GM19324 (cell line): Measurements from ENCODE around the gene SFI1.
"Not testable (repeated sequence)": the region's sequence is repeated elsewhere in the genome, so short reads cannot be mapped to it uniquely, and the experiment has no call there.

Source experiments
- ATAC-seq: cut with Tn5 transposase; IDR thresholded peaks from one replicate; pipeline ENCODE4 v1.9.1; 2021; ENCODE audit warnings: mild to moderate bottlenecking, moderate library complexity; ENCODE audit not compliant: unreplicated experiment, low FRiP score

The SFI1 gene

DNA sequence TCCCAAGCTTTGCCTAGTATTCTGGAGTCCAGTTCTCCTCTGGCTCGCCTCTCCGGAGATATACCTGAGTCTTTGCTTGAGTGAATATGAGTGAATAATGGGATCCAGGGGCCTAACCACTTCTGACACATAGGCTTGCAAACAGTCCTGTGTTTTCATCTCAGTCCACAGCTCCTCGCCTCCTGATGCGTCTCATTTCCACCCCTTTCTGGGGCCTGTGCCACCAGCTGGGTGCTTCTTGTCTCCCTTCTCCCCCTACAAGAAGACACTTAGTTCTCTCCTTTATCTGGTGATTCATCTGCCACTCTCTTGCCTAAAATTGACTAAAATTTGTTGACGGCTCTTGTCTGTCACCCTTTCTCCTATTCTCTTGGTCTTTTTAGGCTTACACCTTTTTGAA lies 44.6 kb downstream of the SFI1 start:
- ATAC-seq = no peak

DNA sequence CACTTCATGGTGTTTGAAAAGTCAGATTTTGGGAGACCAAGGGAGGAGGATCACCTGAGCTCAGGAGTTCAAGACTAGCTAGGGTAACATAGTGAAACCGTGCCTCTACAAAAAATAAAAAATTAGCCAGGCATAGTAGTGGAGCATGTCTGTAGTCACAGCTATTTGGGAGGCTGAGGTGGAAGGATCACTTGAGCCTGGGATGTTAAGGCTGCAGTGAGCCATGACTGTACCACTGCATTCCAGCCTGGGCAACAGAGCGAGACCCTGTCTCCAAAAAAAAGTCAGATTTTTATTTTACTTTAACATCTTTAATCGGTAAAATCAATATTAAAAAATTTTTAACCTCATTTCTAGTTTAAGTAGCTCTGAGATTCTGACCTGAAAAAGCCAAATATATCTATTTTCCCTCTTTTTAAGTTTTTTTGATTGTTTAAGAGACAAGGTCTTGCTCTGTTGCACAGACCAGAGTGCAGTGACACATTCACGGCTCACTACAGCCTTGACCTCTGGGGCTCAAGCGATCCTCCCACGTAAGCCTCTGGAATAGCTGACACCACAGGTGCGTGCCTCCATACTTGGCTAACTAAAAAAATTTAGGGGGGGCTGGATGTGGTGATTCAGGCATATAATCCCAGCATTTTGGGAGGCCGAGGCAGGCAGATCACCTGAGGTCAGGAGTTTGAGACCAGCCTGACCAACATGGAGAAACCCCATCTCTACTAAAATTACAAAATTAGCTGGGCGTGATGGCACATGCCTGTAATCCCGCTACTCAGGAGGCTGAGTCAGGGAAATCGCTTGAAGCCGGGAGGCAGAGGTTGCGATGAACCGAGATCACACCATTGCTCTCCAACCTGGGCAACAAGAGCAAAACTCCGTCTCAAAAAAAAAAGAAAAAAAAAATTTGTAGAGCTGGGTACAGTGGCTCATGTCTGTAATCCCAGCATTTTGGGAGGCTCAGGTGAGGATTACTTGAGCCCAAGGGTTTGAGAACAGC lies 48.4 kb downstream of the SFI1 start:
- no peak for ATAC-seq

DNA sequence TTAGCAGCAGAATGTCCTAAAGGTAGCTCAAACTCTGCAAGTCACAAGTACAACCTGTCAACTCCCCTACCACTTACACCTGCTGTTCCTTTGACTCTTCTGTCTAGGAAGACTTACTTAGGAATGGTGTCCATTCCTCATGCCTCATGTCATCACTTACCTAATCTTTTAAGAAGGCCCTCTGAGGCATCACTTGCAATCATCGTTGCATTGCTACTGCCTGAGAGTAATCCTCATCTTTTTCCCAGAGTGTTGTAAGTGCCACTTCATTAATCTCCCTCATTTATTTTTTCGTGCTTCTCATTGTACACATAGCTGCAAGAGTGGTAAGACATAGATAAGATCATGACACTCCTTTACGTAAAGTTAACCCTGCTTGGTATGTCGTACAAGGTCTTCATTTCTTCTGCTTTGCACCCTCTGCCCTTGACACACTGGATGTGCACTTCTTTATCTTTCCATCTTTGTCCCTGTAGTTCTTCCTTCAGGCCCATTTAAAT lies 54.6 kb downstream of the SFI1 start:
- ATAC-seq = no peak

DNA sequence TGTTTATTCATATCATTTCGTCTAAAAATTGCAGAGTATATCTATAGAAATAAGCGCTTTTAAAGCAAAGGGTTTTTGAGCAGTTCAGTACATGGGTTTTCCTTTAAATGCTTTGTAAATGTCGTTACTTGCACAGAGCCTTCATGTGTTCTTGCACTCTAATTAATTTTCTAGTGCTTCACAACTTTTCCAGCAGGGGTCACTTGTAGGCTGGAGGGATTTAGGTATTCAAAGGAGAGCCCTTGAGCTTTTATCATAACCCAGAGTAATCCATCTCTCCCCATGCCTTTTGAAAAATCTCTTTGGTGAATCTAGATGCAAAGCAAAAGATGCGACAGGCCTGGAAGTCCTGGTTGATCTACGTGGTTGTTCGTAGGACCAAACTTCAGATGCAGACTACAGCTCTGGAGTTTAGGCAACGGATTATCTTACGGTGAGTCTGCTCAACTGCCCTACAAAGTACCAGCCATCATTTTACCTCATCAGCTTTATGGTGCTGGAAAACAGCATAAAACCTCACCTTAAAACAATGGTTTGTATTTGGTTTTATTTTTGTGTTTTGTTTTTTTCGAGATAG lies 60.4 kb downstream of the SFI1 start:
- no peak for ATAC-seq

DNA sequence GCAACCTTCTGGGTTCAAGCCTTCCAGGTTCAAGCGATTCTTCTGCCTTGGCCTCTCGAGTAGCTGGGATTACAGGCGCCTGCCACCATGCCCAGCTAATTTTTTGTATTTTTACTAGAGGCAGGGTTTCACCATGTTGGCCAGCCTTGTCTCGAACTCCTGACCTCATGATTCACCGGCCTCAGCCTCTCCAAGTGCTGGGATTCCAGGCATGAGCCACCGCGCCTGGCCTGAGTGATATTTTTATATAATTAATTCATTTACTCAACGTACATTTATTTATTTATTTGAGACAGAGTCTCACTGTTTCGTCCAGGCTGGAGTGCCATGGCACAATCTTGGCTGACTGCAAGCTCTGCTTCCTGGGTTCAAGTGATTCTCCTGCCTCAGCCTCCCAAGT lies 62.2 kb downstream of the SFI1 start:
- ATAC-seq = not testable (repeated sequence)

DNA sequence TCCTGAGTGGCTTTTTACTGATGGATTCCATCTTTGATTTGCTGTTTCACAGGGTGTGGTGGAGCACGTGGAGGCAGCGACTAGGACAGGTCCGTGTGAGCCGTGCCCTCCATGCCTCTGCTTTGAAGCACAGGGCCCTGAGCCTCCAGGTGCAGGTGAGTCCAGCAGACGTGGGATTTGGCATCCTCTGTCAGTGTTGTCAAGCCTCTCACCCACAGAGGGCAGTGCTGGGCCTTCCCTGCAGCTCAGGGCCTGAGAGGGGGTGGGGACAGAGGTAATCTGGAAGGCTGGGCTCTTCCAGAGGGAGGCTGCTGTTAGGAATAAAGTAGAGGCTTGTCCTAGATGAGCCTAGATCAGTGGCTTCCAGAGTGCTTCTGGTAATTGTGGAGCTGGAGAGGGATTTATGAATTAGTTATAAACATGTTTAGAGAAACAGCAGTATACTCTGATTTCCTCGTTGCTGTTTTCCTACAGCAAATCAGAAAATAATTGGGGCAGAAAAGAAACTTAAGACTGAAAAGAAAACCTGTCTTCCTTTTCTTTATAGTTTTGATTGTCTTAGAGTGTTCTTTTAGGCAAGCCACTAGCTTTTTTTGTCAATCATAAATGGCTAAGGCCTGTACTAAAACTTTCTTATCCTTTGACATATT lies 65.0 kb downstream of the SFI1 start:
- ATAC-seq = no peak

DNA sequence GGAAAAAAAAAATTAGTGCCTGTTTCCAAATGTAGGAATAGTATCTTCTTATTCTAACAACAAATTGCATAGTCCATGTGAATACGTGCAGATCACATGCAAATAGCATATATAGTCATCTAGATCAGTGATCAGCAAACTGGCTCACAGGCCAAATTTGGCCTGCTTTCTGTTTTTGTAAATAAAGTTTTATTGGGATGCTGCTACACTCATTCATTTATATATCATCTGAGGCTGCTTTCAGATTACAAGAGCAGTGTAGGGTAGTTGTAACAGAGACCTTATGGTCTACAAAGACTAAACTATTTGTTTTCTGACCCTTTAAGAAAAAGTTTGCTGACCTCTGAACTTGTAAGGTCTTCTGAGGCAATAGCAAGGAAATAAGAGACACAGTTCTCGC lies 65.6 kb downstream of the SFI1 start:
- ATAC-seq = no peak

DNA sequence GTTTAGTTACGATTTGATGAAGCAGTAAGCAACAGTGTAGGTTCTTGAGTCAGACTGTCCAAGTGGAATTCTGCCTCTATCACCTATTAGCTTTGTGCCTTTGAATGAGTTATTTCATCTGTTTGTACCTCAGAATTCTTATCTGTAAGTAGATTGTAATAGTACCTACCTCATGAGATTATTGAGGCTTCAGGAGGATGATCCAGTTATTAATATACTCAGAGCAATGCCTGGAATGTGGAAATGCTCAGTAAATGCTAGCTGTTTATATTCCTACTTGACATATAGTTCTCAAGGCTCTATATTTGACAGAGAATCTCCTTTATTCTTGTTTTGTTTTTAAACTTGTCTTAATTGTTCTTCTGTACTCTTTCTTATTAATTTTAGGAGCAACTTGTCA lies 70.1 kb downstream of the SFI1 start:
- ATAC-seq = no peak

DNA sequence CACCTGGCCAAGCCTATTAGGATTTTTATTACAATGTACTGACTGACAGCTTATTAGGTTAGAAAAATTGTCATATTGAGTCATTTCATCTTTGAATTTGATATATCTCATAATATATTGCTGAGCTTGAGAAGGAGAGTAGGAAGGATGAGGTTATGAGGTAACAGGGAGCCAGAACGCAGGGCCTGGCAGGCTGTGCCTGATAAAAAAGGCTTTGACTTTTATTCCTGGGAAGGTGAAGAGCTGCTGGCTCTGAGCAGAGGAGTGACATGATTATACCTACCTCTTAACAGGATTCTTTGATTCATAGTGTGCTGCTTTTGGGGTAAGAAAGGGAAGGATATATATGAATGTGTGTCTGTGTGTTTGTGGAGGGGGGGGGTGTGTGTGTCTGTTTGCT lies 70.9 kb downstream of the SFI1 start:
- ATAC-seq = no peak

DNA sequence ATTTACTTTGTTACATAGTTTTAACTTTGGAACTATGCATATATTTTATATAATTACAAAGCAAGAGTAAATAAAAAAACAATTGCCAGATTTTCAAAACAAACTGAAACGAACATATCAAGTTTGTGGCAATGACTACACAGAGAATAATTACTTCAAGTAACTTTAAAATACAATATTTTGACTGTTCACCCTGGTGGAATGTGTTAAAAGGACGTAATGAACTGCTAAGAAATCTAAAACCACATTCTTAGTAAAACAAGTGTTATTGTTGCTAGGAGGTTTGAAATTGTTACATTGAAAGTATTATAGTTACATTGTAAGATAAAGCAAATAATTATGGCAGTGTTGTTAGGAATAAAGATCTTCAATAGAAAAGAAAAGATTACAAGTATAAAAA lies 71.4 kb downstream of the SFI1 start:
- ATAC-seq = no peak

DNA sequence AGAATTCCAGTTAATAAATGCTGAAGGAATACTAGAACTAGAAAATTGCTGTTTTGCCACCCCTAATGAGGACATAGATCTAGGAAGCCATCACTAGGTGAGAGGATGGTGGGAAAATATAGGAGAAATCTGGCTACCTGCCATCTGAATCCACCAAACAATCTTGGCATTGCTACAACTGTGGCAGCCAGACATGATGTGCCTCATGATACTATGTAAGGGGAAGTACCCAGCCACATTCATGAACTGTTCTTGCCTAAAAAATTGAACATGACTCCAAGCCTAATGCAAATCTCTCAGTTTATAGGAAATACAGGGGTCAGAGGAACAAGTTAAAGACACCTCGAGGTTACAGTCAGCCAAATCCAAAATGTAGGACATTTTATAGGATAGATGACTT lies 72.8 kb downstream of the SFI1 start:
- ATAC-seq = no peak

DNA sequence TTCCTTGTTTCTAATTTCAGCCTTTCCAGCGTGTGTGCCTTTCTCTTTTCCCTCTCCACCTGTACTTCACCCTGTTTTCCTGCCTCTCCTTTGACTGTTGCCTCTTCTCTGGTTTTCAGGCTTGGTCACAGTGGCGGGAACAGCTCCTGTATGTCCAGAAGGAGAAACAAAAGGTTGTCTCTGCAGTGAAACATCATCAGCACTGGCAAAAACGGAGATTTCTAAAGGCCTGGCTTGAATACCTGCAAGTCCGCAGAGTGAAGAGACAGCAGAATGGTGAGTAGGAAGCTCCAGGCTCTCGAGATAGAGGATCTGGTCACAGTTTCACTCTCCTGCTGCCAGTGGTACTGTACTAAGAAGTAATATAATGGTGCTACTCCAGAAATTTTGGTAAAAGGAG lies 76.6 kb downstream of the SFI1 start:
- ATAC-seq = no peak

DNA sequence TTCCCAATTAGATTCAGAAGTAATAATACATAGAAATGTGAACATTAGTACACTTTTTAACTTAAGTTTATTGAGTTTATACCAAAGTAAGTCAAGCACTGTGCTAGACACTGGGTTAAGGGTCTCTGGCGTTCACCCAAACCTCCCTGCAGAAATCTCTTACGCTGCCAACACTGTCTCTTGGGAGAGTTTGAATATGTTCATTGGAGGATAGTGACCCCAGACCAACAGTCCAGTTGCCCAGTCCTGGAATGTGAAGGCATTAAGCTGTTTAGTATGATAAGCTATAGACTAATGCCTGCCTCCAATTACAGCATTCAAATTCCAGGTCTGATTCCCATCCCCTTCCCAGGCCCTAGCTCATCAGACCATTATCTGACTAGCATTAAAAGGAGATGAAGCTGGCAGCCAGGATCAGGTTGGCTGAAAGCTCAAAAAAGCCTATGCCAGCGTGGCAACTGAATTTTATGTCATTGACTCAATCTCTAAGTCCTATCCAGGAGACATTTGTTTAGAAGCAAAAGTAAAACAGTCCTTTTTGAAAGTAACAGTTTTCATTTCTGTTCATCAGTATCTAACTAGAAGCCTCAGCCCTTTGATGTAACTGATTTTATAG lies 77.8 kb downstream of the SFI1 start:
- ATAC-seq = no peak

DNA sequence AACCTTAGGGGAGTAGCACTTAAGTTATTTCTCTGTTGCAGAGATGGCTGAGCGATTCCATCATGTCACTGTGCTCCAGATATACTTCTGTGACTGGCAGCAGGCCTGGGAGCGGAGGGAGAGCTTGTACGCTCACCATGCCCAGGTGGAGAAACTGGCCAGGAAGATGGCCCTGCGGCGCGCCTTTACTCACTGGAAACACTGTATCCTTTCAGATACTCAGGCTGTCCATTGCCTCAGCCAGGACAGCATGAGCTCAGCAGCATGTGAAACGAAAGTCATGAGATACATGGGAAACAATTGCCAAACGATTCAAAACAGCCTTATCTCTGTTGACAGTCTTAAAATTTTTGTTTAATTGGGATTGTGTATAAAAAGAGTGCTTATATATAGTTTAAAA lies 78.9 kb downstream of the SFI1 start:
- ATAC-seq = no peak

DNA sequence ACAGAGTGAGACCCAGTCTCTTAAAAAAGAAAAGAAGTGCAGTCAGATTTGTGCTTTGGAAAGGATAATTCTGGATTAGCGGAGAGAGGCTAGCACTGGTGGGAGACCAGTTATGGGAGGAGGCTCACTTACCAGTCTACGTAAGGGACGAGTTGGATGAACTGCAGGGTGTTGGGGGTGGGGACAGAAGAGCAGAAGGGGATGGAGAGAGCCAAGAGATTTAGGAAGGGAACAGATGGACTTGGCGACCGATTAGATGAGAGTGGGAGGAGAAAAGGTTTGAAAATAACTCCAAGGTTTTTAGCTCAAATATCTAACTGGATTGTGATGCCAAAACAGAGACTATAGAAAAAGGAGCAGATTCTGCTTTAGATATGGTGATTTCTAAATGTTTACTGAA lies 81.4 kb downstream of the SFI1 start:
- no peak for ATAC-seq

DNA sequence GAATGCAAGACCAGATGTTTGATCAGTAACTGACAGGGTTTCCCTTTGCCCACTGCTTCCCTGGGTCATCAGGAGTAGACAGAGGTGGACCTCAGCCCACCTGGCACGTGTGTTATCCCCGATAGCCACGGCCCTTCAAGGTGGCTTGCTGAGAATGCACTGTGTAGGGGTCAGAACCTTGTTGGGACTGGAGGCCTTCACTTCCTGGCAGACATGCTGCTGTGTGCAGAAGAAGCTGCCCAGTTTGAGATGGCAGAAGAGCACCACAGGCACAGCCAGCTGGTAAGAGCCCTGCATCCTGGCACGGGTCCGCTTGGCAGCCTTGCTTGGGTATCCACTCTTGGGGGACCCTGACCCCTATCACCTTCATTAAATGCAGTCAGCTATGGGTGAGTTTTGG lies 81.8 kb downstream of the SFI1 start:
- no peak for ATAC-seq

DNA sequence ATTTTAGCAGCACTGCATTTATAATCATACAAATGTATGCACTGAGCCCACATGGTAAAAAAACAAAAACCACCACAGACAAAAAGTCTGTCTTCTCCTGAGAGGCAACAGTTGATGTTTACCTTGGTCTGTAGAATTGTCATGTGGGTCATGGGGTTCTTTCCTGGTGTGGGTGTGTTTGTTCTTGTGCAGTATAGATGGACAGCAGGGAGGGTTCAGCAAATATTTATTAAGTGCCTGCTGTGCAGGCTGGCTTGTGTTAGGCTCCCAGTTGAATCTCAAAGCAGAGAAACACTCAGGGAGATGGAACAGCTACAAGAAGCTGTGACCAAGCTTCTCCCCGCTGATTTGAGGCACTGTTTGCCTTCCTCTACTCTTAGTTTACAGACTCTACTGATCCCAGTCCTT lies 83.5 kb downstream of the SFI1 start:
- ATAC-seq = no peak

DNA sequence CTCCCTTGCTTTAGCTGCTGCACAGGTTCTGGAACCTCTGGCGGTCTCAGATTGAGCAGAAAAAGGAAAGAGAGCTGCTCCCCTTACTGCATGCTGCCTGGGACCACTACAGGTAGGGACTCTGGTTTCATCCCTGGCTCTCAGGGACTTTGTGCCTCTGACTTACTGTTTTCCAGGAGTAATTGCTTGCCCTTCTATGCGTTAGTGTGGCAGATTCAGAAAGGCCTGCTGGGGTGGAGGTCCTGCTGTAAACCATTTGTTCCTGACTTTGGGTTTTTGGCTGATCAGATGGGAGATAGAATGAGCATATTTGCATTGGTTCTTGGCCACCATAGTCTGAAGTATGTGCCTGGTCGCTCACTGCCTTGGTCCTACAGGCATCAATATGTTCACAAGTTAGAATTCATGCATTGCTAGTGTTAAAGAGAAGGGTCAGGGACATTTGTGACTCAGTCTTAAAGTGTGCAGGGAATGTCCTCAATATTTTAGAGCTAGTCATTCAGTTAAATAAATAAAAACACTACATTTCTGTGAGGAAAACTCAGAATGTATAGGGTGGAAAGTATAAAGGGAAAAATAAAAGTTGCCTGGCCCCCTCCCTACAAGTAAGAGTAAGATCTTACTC lies 87.6 kb downstream of the SFI1 start:
- no peak for ATAC-seq

DNA sequence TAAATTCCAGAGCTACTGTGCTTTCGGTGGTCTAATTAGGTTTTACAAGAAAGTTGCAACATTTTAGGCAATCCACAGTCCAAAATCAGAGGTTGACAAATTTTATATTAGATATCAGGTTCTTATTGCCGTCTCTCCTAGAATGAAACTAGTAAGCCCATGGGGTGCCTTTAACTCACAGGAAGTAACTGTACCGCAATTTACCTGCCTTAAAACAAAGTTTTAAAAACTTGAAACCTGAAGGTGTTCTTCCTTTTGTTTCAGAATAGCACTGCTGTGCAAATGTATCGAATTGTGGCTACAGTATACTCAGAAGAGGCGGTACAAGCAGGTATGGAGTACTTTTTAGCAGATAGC lies 88.4 kb downstream of the SFI1 start:
- no peak for ATAC-seq

DNA sequence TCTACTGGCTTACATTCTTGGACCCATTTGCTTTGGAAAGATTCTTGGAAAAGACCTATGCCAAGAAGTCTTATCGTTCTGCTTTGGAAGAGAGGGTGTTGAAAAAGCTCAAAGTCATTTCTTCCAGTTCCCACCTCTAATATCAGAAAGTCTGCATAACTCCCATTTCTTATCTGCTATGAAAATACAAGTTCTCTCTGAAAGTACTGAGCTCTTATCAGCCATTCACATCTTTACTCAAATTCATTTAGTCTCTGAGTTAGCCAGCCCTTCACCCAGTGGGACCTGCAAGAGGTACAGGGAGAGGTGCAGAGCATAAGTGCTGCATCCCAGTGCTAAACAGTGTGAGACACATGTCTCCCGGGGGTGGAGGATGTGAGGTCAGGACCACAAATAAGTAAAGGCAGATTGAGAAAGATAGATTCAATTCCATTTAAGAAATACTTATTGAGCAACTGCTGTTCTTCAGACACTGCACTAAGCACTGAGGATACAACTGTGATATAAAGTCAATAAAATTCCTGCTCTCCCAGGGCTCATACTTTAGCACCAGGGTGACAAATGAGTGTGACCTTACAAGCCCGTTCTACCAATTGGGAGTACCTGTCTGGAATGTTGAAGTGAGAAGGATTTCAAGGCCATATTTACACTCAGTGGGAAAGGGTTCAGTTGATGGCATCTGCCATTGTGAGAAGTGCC lies 89.0 kb downstream of the SFI1 start:
- no peak for ATAC-seq
